NAMALWA (cell line): Measurements from ENCODE around the gene ZNF697.
"Not testable (repeated sequence)": the region's sequence is repeated elsewhere in the genome, so short reads cannot be mapped to it uniquely, and the experiment has no call there.

Experiments used
- DNase-seq: peaks from one replicate; pipeline ENCODE4 v3.0.0-alpha.2; 2015; ENCODE audit warnings: low spot score

Gene ZNF697

DNA sequence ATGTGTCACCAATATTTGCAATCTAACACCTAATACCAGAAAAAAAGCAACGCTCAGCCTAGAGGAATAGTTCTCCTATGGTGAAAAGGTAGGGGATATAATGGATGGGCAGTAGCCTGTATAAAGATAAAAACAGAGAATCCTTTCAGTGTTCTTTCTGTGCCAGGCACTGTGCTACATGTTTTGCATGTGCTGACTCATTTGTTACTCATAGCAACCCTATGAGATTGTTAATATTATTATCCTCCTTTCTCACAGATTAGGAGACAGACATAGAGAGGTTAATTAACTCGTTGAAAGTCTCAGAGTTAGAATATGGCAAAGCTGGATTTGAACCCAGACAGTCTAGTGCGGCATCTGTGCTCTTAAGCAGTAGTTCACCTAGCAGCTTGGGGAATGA lies 45.3 kb downstream of the ZNF697 start:
- not testable (repeated sequence) for DNase-seq

DNA sequence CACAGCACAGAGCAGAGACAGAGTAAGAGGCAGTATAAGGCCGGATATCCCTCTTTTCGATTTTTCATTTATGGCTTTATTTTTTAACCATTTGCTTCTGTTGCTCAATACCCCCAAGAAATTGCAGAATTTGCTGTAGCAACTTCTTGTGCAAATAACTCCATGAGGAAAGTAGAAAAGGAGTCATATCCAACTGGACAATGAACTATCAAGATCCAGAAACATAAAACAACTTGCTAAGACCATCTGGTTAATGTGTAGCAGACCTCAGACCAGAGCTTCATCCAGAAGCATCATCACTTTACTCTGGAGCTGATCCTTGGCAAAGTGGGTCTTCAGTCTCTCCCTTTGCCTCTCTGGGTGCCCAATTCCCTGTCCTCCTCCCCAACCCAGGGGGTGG lies 45.9 kb downstream of the ZNF697 start:
- no peak for DNase-seq

DNA sequence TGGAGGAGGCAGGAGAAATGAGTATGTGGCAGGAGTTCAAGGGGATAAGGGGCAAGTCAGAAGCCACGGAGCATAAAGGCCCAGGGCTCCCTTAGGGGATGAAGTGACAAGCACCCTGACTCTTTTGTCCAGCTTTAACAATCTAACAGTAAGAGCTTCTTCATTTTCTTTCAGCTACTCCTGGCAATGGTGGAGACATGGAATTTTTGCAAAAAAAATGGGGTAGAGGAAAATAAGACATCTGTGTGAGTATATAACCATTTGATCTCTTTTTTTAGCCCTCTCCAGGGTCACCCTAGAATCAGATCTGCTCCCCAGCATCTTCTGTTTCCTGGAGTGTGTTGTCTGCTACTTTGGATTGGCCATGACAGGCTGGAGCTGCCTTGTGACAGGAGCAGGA lies 47.1 kb downstream of the ZNF697 start:
- DNase-seq, result no peak

DNA sequence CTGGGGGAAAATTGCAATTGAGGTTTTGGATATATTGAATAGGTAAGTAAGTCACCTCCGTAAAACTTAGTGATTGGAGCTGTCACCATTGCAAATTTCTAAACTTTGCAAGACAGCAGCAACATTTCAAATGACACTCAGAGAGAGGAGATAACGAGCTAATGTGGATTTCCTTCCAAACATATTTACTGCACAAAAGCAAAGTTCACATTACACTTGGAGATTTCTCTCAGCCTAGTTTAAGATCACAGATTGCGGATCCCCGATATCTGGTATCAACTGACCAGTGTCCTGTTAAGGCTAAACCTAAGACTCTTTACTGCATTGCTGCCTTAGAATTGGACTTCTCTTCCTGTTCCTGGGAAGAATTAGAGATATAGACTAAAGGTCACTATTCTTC lies 47.5 kb downstream of the ZNF697 start:
- DNase-seq, result no peak

DNA sequence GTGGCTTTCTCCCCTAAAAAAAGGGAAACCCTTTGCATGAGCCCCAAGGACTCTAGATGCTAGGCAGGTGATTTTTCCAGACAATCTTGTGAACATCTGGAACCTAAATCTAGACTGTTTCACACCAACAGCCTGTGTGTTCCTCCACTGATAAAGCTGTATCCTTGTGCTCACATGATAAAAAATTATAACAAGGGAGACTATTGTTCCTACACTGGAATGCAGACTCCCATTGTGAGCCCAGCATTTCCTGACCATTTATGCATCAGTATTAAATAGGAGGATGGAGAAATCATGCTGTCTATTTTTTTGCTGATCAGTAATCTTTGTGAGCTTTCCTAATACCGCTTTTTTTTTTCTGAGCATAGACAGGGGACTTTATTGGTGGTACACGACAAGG lies 52.5 kb downstream of the ZNF697 start:
- DNase-seq, result no peak

DNA sequence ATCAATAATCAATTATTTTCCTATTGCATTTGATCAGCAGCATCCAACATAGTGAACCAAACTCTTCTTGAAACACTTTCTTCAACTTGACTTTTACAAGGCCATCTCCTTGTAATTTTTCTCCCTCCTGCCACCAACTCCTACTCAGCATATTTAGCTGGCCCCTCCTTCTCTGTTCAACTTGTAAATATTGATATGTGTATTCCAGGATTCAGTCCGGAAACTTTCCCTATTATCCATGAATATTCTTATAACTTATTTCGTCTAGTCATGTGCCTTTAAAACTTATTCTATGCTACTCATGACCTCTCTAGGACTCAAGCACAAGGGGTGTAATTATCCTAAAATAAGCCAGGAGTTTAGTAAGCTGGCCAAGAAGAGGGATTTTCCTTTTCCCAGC lies 52.9 kb downstream of the ZNF697 start:
- no peak for DNase-seq

DNA sequence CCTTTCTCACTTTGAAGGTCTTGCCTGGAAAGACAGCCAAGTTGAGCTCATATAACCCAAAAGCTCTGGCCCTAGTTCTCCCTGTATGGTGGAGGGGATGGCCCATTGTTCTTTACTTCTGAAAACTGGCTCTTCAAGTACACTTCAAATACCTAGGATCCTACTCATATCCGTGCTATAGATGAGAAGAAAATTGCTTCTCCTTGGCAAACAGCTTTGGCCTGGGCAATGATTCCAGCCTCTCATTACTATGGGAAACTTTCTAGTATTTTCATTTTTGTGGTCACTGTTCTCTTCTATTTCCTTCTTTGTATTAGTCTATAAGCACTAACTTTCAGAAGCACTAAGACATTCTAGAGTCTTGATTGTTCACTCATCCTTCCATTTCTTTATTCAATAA lies 53.7 kb downstream of the ZNF697 start:
- no peak for DNase-seq

DNA sequence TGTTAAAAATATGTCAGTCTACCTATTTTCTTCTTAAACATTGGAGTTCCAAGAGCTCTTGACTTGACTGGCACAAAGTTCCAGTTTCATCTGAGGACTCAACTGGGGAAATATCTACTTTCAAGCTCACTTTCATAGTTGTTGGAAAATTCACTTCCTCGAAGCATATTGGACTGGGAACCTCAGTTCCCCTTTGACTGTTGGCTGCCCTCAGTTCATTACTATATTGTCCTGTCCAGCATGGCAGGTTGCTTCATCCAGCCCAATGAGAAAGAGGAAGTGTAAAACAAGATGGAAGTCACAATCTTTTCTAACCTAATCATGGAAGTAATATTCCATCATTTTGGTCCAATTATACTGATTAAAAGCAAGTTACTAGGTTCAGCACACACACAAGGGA lies 54.3 kb downstream of the ZNF697 start:
- DNase-seq, result no peak

DNA sequence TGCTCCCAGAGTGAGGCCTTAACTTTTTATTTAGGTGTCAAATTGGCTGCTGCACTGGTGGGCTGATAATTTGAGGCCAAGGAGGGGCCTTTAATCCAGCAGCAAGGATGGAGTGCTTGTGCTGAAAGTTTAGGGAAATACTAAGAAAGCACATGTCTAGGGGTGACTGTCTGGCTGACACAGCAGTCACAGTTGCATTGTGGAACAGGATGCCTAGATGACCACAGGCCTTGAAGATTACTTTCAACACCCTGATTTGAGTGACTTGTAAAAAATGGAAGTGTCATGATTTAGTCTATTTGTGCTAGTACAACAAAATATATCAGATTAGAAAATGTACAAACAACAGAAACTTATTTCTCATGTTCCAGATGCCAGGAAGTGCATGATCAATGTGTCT lies 57.7 kb downstream of the ZNF697 start:
- DNase-seq, result no peak

DNA sequence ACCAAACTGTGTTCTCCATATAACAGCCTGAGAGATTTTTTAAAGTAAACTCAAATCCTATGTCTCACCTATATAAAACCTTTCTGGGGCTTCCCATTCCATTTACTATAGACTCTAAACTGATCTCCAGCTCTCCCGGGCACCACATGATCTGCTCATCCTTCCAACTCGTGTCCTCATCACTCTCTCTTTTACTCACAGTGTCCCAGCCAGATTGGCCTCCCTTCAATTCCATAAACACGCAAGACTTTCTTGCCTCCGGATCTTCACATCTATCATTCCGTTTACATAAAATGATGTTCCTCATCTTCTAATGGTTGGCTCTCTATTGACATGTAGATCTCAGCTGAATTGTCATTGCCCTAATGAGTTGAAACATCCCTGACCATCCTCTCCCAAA lies 59.4 kb downstream of the ZNF697 start:
- no peak for DNase-seq

DNA sequence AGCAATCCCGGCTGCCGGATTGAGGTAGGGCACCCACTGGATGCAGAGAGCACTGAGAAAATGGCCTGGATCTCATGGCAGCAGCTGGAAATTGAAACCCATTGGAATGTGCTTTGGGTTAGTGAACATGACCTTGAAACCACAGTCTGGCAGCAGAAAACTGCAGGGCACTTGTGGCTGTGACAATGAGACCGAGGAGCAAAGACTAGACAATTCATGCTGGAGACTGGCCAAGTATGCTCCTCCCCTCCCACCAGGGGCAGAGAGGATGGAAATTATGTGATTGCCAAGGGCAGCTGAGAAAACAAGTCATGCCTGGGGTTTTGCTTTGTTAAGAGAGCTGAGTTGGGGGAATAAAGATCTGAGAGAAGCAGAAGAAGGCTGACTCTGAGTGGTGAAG lies 60.7 kb downstream of the ZNF697 start:
- DNase-seq, result no peak

DNA sequence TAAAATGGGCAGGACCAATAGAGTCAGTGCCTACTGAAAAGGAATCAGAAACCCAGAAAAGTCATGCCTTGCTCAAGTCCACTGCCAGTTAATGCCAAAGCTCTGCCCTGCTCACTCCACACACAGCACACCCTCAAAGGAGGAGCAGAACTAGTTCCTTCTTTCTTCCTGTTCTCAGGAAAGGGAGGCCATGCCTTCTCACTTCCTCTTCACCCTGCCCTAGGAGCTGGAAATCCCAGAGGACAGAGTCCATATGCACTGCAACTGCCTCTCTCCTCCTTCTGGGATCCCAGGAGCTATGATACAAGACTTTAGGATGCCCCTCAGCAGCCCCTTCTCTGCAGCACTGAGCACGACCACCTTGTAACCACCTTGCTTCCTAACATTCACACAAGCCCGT lies 62.3 kb downstream of the ZNF697 start:
- DNase-seq, result not testable (repeated sequence)

DNA sequence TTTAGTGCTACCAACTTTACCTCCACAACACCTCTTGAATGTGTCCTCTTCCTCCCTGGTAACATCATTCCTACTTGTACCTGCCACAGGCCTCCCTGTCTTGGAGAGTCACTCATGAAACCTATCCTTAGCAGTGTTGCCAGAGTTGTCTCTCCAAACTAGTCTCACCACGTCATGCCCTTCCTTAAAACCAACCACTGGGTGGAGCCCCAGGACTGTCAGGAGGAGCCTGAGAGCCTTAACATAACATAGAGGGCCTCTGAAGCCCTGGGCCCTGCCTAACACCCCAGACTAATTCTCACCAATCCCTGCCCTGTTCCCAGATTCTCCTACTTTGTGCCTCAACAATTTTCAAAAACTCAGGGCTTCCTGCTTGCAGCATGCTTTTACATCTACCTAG lies 65.3 kb downstream of the ZNF697 start:
- peak; percentile 67 for DNase-seq

DNA sequence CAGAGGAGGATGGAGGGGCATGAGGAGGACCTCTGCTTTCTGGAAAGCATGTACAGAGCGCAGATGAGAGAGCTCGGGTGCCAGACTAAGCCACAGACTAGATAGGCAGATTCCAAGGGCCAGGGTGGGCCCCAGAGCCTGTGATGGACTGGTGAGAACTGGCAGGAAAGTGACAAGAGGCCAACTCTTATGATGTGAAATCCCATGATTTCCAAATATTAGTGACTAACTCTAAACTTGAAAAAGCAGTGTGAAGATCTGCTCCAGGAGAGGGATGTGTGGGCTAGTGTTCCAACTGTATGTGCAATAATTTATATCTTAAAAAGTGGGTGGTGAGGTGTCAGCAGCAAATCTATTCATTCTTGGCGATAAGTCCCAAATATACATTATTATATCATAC lies 67.0 kb downstream of the ZNF697 start:
- DNase-seq, result not testable (repeated sequence)

DNA sequence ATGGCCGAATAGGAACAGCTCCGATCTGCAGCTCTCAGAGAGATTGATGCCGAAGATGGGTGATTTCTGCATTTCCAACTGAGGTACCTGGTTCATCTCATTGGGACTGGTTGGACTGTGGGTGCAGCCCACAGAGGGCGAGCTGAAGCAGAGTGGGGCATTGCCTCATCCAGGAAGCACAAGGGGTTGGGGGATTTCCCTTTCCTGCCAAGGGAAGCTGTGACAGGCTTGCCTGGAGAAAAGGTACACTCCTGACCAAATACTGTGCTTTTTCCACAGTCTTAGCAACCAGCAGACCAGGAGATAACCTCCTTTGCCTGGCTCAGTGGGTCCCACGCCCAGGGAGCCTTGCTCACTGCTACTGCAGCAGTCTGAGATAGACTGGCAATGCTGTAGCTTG lies 74.2 kb downstream of the ZNF697 start:
- DNase-seq, result no peak

DNA sequence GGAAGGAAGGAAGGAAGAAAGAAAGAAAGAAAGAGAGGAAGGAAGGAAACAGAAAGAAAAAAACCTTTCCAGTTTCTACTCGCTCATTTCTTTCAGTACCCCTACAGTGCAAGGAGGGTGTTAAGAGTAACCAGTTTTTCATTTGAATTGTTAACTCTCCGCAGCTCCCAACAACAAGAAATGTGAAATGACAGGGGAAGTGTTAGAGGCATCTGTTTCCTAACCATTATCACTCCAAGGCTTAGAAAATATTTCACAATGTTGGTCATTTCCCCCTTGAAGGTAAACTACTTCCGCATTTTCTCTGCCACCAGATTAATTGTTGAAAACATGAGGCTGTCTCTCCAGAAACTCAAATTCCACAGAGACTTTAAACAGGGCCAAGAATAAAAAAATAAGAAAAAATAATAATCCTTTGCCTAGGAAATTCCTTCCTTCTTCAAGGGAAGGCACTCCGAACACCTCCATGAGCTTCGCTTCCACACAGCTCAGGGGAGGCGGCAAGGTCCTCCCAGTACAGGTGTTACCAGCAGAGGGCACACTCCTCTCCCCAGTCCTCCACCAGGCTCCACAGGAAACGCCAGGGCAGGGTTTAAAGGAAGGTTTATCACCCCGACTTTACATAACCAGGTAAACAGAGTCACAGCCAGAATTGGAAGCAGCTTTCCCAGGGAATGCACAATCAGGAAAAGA lies 78.0 kb downstream of the ZNF697 start:
- peak; percentile 9 for DNase-seq
